Liver (tissue), 3 donors: ENCODE results near the gene RSPH10B2.
"Not testable (repeated sequence)": the region's sequence is repeated elsewhere in the genome, so short reads cannot be mapped to it uniquely, and the experiment has no call there.

ENCODE experiments used
- EGR1 ChIP-seq, 2 donors: IDR thresholded peaks; 2 replicates each; pipeline ENCODE4 v1.6.1; 2016 to 2018; ENCODE audit warnings: antibody characterized with exemption in 2 of 2, low read depth in 2 of 2
- FOXA1 ChIP-seq: IDR thresholded peaks from 2 replicates; pipeline ENCODE4 v1.6.1; 2016; ENCODE audit warnings: antibody characterized with exemption
- GABPA ChIP-seq, 2 donors: IDR thresholded peaks in 1 of 2; conservative IDR thresholded peaks in 1 of 2; 2 replicates each; pipeline ENCODE4 v1.6.1; 2016; ENCODE audit warnings: antibody characterized with exemption in 2 of 2, mild to moderate bottlenecking in 1 of 2, moderate library complexity in 1 of 2
- JUND ChIP-seq, 2 donors: IDR thresholded peaks; 2 replicates each; pipeline ENCODE4 v1.6.1; 2016; ENCODE audit warnings: antibody characterized with exemption in 2 of 2
- NR2F2 ChIP-seq: IDR thresholded peaks from 2 replicates; pipeline ENCODE4 v1.6.1; 2016; ENCODE audit warnings: antibody characterized with exemption
- RAD21 ChIP-seq, 2 donors: IDR thresholded peaks; 2 replicates each; pipeline ENCODE4 v1.6.1; 2016; ENCODE audit warnings: antibody characterized with exemption in 2 of 2, mild to moderate bottlenecking in 2 of 2
- REST ChIP-seq: IDR thresholded peaks from 2 replicates; pipeline ENCODE4 v1.6.1; 2016; ENCODE audit warnings: antibody characterized with exemption, mild to moderate bottlenecking
- RXRA ChIP-seq, 2 donors: IDR thresholded peaks; 2 replicates each; pipeline ENCODE4 v1.6.1; 2017 to 2018; ENCODE audit warnings: antibody characterized with exemption in 2 of 2, mild to moderate bottlenecking in 1 of 2
- SP1 ChIP-seq: IDR thresholded peaks from 2 replicates; pipeline ENCODE4 v1.6.1; 2018; ENCODE audit warnings: antibody characterized with exemption, mild to moderate bottlenecking
- TAF1 ChIP-seq: conservative IDR thresholded peaks from 2 replicates; pipeline ENCODE4 v1.6.1; 2016; ENCODE audit warnings: antibody characterized with exemption, mild to moderate bottlenecking
- YY1 ChIP-seq: IDR thresholded peaks from 2 replicates; pipeline ENCODE4 v1.6.1; 2016; ENCODE audit warnings: antibody characterized with exemption, mild to moderate bottlenecking
- ZBTB33 ChIP-seq: IDR thresholded peaks from 2 replicates; pipeline ENCODE4 v1.6.1; 2016; ENCODE audit warnings: antibody characterized with exemption
- TF ChIP-seq, protein P1 (sequence below): IDR thresholded peaks from 2 replicates; pipeline ENCODE4 v1.6.1; 2016; ENCODE audit warnings: antibody characterized with exemption
- TF ChIP-seq, protein P2 (sequence below): fragments of 150-350 bp; IDR thresholded peaks from 2 replicates; pipeline ENCODE4 v1.5.1; 2017; ENCODE audit warnings: improper control_type of control experiment, low read depth, low read length; ENCODE audit not compliant: missing input control
- donor health status: healthy.
- donor health status: healthy.

GRCh38 chr7:6821622-6822021 lies 67.7 kb downstream of the RSPH10B2 start:
- TF ChIP-seq, protein P1, sequence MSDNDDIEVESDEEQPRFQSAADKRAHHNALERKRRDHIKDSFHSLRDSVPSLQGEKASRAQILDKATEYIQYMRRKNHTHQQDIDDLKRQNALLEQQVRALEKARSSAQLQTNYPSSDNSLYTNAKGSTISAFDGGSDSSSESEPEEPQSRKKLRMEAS: not testable (repeated sequence)
- TF ChIP-seq, protein P2, sequence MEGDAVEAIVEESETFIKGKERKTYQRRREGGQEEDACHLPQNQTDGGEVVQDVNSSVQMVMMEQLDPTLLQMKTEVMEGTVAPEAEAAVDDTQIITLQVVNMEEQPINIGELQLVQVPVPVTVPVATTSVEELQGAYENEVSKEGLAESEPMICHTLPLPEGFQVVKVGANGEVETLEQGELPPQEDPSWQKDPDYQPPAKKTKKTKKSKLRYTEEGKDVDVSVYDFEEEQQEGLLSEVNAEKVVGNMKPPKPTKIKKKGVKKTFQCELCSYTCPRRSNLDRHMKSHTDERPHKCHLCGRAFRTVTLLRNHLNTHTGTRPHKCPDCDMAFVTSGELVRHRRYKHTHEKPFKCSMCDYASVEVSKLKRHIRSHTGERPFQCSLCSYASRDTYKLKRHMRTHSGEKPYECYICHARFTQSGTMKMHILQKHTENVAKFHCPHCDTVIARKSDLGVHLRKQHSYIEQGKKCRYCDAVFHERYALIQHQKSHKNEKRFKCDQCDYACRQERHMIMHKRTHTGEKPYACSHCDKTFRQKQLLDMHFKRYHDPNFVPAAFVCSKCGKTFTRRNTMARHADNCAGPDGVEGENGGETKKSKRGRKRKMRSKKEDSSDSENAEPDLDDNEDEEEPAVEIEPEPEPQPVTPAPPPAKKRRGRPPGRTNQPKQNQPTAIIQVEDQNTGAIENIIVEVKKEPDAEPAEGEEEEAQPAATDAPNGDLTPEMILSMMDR: not testable (repeated sequence)
- TF ChIP-seq EGR1 (IDR thresholded peaks at IDR 0.05; ENCODE audit: low read depth in 2 of 2); ZBTB33; YY1; REST; TAF1; JUND (IDR thresholded peaks at IDR 0.05); SP1; GABPA (IDR thresholded peaks at IDR 0.05 in 1 of 2, conservative IDR thresholded peaks at IDR 0.05 in 1 of 2); RAD21 (IDR thresholded peaks at IDR 0.05); RXRA (IDR thresholded peaks at IDR 0.05); NR2F2; FOXA1: not testable (repeated sequence)
